Anterior cingulate cortex (tissue), 58 donors: ENCODE measurements around the gene MFSD2B.
"Not testable (repeated sequence)": the region's sequence is repeated elsewhere in the genome, so short reads cannot be mapped to it uniquely, and the experiment has no call there.

Experiments used
- DNase-seq, 58 donors: peaks; one replicate each; lab custom pipeline; 2025; lab: John Stamatoyannopoulos, UW

Gene MFSD2B

GRCh38 chr2:24009680-24010476, at the start of gene MFSD2B:
TSS of gene MFSD2B (plus strand) at chr2:24010085. CDS start at chr2:24010097, 12 bp downstream.
- DNase-seq = no peak

- no peak for DNase-seq
These were observed 42.0 kb upstream of the MFSD2B start for GRCh38 chr2:23967846-23968245.

- DNase-seq = no peak
These were observed 33.0 kb upstream of the MFSD2B start for GRCh38 chr2:23976883-23977282.

- no peak for DNase-seq
These were observed 21.5 kb upstream of the MFSD2B start for GRCh38 chr2:23988371-23988770.

GRCh38 chr2:23992931-23993330, 17.0 kb upstream of the MFSD2B start:
- no peak for DNase-seq

GRCh38 chr2:23993736-23994269, 16.1 kb upstream of the MFSD2B start:
- no peak for DNase-seq

- DNase-seq = no peak
These were observed 15.3 kb upstream of the MFSD2B start for GRCh38 chr2:23994567-23994966.

GRCh38 chr2:24007693-24008092, 2.2 kb upstream of the MFSD2B start:
- no peak for DNase-seq

GRCh38 chr2:24008672-24009366, 1.1 kb upstream of the MFSD2B start:
- DNase-seq = no peak

GRCh38 chr2:24009367-24009679, 562 bp upstream of the MFSD2B start:
- no peak for DNase-seq

- no peak for DNase-seq
These were observed 778 bp downstream of the MFSD2B start for GRCh38 chr2:24010477-24011249.

- no peak for DNase-seq
These were observed 1.6 kb downstream of the MFSD2B start for GRCh38 chr2:24011250-24012104.

GRCh38 chr2:24012521-24013188, 2.8 kb downstream of the MFSD2B start:
- no peak for DNase-seq

GRCh38 chr2:24014902-24015301, 5.0 kb downstream of the MFSD2B start:
- DNase-seq = not testable (repeated sequence)

GRCh38 chr2:24015562-24016375, 5.9 kb downstream of the MFSD2B start:
- DNase-seq = no peak

GRCh38 chr2:24016376-24016761, 6.5 kb downstream of the MFSD2B start:
- no peak for DNase-seq

- DNase-seq = no peak
These were observed 7.2 kb downstream of the MFSD2B start for GRCh38 chr2:24016853-24017703.

GRCh38 chr2:24017711-24018110, 7.8 kb downstream of the MFSD2B start:
- DNase-seq = no peak
